Activated naive CD8-positive, alpha-beta T cell treated with anti-CD3 and anti-CD28 coated beads for 36 hours (primary cell): ENCODE data around the gene HOXA10. TPM values are rescaled to one million over a fixed set of nuclear protein-coding genes. Genes with fewer than 3 reads are reported as not detected.
A peak's percentile ranks its signal among the peaks of the same experiment; 100 is the strongest.

Experiments
- DNase-seq: peaks from one replicate; pipeline ENCODE4 v3.0.0; 2021
- H3K27ac Mint-ChIP-seq: one replicate; pipeline ENCODE4 v1.8.0; 2022; ENCODE audit warnings: mild to moderate bottlenecking, moderate library complexity, mixed read lengths
- H3K27me3 Mint-ChIP-seq: one replicate; pipeline ENCODE4 v1.8.0; 2022; ENCODE audit warnings: mild to moderate bottlenecking, mixed read lengths
- H3K36me3 Mint-ChIP-seq: one replicate; pipeline ENCODE4 v1.8.0; 2021; ENCODE audit warnings: mild to moderate bottlenecking, mixed read lengths
- H3K4me1 Mint-ChIP-seq: one replicate; pipeline ENCODE4 v1.8.0; 2021; ENCODE audit warnings: mixed read lengths
- H3K4me3 Mint-ChIP-seq: one replicate; pipeline ENCODE4 v1.8.0; 2022; ENCODE audit warnings: mild to moderate bottlenecking, moderate library complexity, mixed read lengths
- H3K9me3 Mint-ChIP-seq: one replicate; pipeline ENCODE4 v1.8.0; 2022; ENCODE audit warnings: mixed read lengths
- total RNA-seq, 2 experiments: library from RNA; stranded (reverse); gene quantifications; one replicate each; pipeline ENCODE4 v1.2.3, GENCODE V29; 2021

HOXA10 gene
- total RNA-seq, 2 experiments from 2014 or later, result not detected

DNA sequence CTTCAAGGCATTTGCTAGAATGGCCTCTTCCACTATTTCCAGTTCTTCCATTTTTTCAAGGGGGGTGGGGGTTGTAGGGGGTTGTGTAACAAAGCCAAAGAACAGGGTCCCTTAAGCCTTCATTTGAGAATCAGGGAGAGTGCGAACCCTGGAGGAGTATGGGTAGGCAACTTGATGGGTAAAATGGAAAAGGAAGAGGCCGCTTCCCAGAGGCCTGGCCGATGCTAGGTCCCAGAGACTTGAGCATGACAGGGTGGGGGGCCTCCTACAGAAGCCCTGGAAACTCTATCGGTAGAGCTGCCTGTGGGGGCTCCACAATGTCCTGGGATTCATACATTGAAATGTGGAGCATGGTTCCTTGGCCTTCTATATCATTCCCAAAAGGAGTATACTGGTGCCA, 34.9 kb upstream of the HOXA10 start:
- Mint-ChIP-seq H3K27me3 (peaks cover 100% of the 10 kb centered on the region), H3K4me1 (peaks cover 21% of the 10 kb centered on the region), H3K36me3 (peaks cover 3% of the 10 kb centered on the region), H3K4me3 (no peak overlapping the region), H3K9me3 (no peaks in the 10 kb centered on the region), H3K27ac (no peak overlapping the region)
- DNase-seq, result no peak

DNA sequence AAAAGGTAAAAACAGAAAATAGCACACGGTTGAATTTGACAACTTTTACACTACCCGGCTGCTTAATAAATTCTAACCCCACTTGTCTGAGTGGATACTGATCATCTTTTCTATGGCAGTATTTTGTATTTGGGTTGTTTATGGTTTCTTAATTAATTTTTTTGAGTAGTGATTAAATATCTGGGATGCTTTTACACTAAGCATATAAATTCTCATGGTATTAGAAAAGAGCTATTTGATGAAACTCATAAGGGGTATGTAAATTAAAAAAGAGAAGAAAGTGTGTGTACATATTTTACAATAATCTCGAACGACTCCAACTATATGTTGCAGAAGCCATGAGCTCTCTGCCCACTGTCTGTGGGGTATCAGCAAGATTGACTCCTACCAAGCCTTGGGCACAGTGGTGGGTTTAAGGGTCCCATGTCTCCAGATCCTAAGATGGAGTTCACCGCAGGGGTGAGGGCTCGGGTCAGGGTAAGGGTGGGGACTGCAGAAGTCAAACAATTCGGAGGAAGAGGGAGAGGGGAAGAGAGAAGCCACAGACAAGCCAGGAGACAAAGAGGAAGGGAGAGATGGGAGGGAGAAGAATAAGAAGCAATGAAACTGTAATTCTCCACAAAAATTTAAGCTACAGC, 33.3 kb upstream of the HOXA10 start:
- Mint-ChIP-seq H3K27ac (no peak overlapping the region), H3K36me3 (peaks cover 3% of the 10 kb centered on the region), H3K4me1 (peaks cover 18% of the 10 kb centered on the region), H3K27me3 (peaks cover 100% of the 10 kb centered on the region), H3K9me3 (no peaks in the 10 kb centered on the region), H3K4me3 (no peak overlapping the region)
- DNase-seq, result no peak

DNA sequence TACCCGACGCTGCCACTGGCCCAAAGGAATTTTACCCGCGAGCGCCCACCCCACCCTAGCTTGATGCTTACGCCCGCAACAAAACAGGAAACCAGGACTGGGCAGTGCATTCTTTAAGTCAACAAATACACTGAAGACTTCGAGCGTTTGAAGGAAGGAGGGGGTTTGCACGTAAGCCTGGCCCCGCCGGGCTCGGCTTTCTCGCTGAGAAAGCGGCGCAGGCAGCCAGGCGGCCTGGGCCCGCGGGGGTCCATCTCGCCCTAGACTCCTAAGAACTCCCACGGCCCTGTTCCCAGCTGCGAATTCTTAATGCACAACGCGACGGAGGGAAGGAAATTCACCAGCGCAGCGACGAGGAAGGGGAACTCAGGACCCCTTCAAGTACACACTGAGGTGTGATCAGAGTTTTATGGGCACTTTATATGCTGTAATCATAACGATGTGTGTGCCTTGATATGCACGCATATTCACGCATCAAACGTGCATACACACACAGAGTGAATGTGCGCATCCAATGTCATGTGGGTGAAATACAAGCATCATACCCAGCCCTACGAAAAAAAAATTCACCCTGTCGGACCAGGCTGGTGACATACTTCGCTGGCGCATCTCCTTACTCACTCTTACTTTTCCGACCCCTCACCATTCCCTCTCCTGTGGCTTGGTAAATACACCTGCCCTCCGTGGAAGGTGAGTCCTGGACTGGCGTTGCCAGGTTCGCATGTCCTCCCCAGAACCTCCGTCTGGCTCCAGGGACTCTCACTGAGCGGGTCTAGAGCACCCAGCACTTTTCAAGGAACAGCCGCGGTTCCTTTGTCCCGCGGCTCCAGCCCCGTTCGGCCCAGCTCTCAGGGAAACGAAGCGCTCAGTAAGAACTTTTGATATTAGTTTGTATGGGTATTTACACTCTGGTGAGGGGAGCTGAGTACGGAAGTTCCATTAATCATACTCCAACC, 31.5 kb upstream of the HOXA10 start:
- peaks cover 31% of the 10 kb centered on the region for H3K4me1 Mint-ChIP-seq
- no peak overlapping the region for H3K4me3 Mint-ChIP-seq
- no peak for DNase-seq
- no peak overlapping the region for H3K27ac Mint-ChIP-seq
- no peaks in the 10 kb centered on the region for H3K9me3 Mint-ChIP-seq
- peaks cover 3% of the 10 kb centered on the region for H3K36me3 Mint-ChIP-seq
- H3K27me3 Mint-ChIP-seq, result peaks cover 100% of the 10 kb centered on the region

DNA sequence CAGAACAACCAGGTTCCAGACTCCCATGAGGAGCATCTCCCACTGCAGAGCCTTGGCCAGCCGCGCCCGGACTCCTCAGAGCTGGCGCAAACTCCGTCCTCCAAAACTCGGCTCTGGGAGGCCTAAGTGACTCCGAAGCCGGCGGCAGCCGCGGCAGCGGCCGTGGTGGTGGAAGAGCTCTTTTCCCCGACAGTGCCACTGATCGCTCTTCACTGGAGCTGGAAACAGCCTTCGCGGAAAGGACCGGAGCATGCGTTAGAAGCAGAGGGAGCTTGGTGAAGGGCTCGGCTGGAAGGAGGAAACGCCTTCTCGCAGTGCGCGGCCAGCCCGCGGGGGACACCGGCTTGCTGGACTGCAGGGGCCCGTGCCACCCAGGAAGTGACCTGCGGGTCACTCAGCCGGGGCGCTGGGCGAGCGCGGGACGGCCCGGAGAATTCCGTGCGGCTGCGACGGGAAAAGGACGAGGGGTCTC, 30.8 kb upstream of the HOXA10 start:
- Mint-ChIP-seq H3K27me3 (peaks cover 99% of the 10 kb centered on the region), H3K36me3 (peaks cover 3% of the 10 kb centered on the region), H3K9me3 (no peaks in the 10 kb centered on the region), H3K4me3 (no peak overlapping the region), H3K27ac (no peak overlapping the region), H3K4me1 (peaks cover 29% of the 10 kb centered on the region)
- DNase-seq, result no peak

DNA sequence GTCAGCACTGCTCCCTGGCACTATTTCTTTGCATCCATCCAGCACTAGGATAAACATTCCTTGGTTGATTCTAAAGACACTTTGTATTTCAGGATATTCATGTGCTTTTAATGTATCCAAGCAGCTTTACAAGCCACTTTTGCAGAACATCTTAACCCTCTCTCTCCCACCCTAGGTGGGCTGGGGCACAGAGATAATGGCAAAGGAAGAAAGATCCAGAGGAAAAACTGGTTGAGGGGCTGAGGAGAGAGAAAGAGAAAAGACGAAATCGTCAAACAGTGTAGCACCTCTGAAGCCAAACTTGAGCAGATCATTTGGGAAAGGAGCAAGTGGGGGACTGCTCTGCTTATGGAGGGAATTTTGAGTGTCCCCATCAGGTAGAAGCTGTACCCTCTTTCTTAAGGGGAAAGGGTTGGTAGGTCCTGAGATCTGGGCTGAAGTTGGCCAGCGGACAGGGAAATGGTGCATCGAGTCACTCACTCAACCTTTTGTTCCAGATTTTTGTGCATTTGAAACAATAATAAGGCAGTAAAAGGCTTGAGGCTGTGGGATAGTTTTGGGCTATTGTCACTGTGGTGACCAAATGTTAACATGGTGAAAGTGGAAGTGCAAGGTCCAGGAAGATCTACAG, 30.0 kb upstream of the HOXA10 start:
- H3K4me1 Mint-ChIP-seq, result peaks cover 29% of the 10 kb centered on the region
- no peak overlapping the region for H3K4me3 Mint-ChIP-seq
- H3K27me3 Mint-ChIP-seq, result peaks cover 94% of the 10 kb centered on the region
- no peaks in the 10 kb centered on the region for H3K9me3 Mint-ChIP-seq
- H3K27ac Mint-ChIP-seq, result no peak overlapping the region
- no peak for DNase-seq
- peaks cover 3% of the 10 kb centered on the region for H3K36me3 Mint-ChIP-seq

DNA sequence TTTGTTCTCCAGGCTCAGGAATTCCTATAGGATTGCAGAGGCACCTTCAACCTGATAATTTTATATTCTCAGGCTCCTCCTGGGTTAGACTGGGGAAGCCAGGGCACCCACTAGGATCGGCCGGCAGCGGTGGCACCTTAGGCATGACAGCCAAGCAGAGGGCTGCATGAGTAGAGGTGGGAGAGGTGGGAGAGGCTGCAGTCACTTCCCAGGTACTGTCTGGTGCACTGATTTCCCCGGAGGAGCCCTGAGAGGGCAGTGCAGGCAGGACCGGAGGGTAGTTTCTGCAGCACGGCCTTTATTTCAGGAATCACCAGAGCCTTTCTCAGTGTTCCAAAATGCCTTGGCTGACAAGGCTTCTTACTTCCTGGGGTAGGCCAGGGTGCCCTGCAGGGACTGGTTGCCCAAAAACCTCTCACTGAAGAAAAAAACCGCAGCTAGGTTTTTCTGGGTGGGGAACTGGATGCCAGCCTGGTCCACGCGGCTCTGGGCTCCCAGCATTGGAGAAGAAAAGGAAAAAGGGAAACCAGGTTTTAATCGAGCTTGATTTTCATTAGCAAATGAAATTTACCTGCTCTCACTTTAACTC, 29.3 kb upstream of the HOXA10 start:
- no peaks in the 10 kb centered on the region for H3K9me3 Mint-ChIP-seq
- no peak for DNase-seq
- peaks cover 94% of the 10 kb centered on the region for H3K27me3 Mint-ChIP-seq
- H3K4me1 Mint-ChIP-seq, result peaks cover 29% of the 10 kb centered on the region
- peaks cover 3% of the 10 kb centered on the region for H3K36me3 Mint-ChIP-seq
- no peak overlapping the region for H3K27ac Mint-ChIP-seq
- H3K4me3 Mint-ChIP-seq, result no peak overlapping the region

DNA sequence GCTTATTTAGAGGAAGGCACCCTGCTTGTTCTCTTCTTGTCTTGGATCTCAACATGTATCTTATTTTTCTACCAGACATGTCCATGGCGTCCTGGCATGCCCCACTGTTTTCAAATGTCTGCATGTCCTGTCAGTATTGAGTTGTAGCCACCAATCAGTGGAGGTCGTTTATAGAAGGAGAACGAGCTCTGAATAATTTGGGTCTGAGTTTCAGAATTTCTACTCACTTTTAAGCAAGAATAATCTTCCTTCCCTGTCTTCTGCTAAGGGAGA, 28.7 kb upstream of the HOXA10 start:
- no peak overlapping the region for H3K27ac Mint-ChIP-seq
- H3K36me3 Mint-ChIP-seq, result peaks cover 3% of the 10 kb centered on the region
- H3K27me3 Mint-ChIP-seq, result peaks cover 94% of the 10 kb centered on the region
- no peak for DNase-seq
- H3K4me3 Mint-ChIP-seq, result no peak overlapping the region
- no peaks in the 10 kb centered on the region for H3K9me3 Mint-ChIP-seq
- H3K4me1 Mint-ChIP-seq, result peaks cover 33% of the 10 kb centered on the region

DNA sequence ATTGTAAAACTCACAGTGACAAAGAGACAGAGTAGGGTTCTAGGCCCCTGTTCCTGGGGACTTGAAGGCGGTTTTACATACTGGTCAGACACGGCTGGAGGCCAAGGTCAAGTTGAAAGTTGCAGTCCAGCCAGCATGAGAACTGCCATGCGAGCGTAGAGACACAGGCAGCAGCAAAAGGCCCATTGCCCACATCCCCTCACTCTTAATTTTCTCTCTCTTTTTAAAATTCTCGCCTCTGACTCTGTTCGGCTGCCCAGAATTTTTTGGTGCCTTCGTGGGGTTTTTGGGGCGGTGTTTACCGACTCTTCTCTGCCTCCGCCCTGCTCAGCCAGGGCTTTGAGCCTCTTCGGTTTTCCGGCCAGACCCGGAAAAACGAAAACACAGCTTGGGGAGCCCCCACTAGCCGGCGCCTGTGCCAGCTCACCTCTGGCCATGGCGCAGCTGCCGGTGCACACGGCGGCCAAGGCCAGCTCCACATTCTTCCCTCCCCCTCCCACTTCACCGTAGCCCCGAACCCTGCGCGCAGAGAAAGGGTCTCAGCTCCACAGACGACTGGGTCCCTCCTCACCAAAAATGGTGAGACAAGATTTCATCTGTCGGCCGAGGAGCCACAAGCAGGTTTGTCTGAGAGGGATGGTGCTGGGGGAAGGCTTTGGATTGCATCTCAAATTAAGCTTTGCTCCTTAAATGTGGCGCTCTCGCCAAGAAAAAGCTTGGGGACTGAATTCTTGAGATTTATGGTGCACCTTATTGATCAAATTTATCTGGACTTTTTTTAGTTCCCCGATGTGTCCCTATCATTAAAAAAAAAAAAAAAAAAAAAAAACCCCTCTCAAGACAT, 28.1 kb upstream of the HOXA10 start:
- Mint-ChIP-seq H3K27ac (no peak overlapping the region), H3K9me3 (no peaks in the 10 kb centered on the region), H3K4me1 (peaks cover 33% of the 10 kb centered on the region), H3K27me3 (peaks cover 94% of the 10 kb centered on the region), H3K4me3 (no peak overlapping the region), H3K36me3 (peaks cover 3% of the 10 kb centered on the region)
- DNase-seq, result no peak

DNA sequence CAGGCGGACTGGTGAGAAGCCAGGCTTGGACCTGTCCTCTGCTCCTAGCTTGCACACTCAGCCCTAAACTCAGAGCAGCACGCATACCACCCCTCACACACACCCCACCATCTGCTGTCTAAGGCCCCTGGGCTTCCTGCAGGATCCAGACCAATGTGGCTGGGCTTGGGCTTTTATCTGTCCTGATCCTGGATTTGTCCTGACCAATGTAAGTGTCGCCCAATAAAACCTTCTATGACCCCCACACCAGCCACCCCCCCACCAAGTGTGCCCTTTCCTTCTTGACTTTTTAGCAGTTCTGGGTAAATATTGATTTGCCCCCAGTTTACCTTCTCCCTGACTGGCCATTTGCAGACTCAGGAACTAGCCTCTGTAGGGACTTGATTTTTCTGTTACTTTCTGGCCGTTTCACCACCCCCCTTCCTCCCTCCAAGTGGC, 27.5 kb upstream of the HOXA10 start:
- H3K9me3 Mint-ChIP-seq, result no peaks in the 10 kb centered on the region
- H3K36me3 Mint-ChIP-seq, result peaks cover 3% of the 10 kb centered on the region
- no peak for DNase-seq
- no peak overlapping the region for H3K27ac Mint-ChIP-seq
- peaks cover 33% of the 10 kb centered on the region for H3K4me1 Mint-ChIP-seq
- no peak overlapping the region for H3K4me3 Mint-ChIP-seq
- H3K27me3 Mint-ChIP-seq, result peaks cover 94% of the 10 kb centered on the region

DNA sequence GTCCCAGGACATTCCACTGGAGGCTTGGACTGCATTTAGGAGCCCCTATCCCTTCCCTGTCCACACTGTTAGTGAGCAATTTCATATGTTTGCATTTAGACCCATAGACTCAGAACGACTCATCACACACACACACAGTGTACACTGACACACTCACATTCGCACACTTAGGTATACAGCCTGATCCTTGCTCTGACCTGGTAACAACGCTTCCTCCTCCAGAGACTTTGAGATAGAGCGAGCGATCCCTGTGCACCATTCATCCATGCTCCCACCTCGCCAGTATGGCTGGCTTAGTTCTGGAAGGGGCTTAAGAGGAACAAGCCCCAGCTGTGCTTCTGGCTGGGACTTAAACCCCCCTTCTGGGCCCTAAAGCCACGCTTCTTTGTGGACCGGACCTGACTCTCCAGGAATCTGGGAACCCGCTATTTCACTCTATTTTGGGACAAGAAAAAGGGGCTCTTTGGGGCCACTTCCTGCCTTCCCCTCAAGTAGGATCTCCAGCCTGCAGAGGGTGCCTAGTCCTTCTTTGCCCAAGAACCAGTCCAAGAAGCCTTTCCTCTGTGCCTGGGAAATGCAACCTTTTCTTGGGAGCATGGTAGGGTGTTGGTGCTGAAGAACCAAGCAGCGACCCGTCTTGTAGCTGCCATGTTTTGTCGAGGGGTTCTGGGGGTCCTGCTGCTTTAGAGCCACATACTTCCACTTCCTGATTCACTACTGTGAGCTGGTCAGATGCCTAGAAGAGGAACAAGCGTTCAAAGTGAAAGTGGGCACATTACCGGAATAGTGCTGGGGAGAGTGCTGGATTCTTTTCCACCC, 26.9 kb upstream of the HOXA10 start:
- Mint-ChIP-seq H3K9me3 (no peaks in the 10 kb centered on the region), H3K4me1 (peaks cover 33% of the 10 kb centered on the region), H3K36me3 (peaks cover 2% of the 10 kb centered on the region), H3K27me3 (peaks cover 93% of the 10 kb centered on the region), H3K27ac (no peak overlapping the region), H3K4me3 (no peak overlapping the region)
- DNase-seq, result no peak

DNA sequence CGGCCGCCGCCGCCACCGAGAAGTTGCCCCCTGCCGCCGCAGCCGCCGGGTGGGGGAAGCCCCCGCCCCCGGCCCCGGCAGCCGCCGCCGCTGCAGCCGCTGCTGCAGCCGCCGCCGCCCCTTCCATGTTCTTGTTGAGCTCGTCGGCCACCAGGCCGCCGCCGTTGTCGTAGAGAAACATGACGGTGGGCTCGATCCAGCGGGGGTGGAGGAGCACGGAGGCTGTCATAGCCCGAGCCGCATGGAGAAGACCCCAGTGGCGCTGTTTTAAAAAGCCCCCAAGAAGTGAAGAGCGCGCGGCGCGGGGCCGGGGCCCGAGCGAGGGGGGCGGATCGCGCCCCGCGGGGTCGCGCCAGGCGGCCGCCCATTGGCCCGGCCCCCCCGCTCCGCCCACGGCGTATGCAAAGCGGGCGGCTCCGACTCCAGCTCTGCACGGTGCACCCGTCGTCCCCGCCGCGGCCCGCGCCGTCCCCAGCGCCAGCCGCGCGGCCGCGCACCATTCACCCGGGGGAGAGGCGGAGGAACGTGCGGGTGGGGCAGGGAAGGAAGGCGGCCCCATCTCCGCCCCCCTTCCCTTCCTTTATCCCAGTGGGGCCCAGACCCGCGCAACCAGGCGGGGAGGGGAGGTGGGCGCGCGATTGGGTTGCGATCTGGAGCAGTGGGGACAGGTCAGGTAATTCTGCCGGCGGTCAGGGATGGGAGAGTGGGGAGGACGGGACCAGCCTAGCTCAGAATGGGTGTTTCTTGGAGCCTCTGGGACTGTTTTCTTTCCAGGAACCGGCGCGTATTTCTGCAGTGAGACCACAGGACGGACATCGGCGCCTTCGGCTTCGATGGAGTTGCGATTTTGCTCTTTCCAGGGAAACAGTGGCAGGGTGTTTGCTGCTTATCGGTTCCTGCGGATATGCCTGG, 26.0 kb upstream of the HOXA10 start, which contains the start of gene HOXA13:
HOXA13 (minus strand) TSS at position 243 of the 912 bp plus-strand sequence; CDS start at position 229, 14 bp downstream.
- peaks cover 91% of the 10 kb centered on the region for H3K27me3 Mint-ChIP-seq
- peak within 1 kb of the TSS; percentile 79 for H3K4me3 Mint-ChIP-seq
- peak; percentile 52 for DNase-seq
- H3K36me3 Mint-ChIP-seq, result no peaks in the 10 kb centered on the region
- H3K9me3 Mint-ChIP-seq, result no peaks in the 10 kb centered on the region
- no peak within 1 kb of the TSS for H3K27ac Mint-ChIP-seq
- peaks cover 28% of the 10 kb centered on the region for H3K4me1 Mint-ChIP-seq

DNA sequence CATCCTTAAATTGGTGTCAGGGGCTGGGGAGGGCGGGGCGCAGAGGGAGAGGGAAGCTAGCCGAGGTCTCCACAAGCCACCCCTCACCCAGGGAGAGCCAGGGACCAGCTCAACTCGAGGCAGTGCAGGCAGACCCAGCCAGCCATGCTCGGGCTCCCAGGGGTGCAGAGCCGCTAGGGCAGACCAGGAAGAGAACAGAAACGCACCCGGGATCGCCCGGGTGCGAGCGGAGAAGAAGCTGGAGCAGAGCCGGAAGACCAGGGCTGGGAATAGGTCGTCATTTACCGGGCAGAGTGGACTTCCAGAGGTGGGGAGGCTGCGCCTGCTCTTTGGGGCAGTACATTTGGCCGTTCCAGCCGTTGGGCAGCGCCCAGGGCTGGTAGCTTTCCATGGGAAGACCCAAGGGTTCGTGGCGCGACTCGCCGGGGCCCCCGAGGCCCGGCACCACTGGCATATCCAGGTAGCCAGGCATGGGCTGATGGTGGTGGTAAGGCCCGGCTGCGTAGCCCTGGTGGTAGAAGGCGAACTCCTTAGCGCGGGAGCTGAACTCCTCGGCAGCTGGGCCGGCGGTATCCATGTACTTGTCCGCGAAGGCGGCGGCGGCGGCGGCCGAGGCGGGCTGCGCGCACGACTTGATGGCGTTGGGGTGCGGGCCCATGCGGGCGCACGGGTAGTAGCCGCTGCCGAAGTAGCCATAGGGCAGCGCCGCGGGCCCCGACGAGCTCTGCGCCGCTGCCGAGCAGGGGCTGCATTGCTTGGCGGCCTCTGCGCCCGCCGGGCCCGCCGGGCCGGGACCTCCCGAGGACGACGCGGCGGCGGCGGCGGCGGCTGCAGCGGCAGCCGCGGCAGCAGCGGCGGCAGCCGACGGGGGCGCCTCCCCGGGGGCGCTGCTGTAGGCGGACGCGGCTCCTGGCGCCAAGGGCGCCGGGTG, 25.0 kb upstream of the HOXA10 start:
- peaks cover 26% of the 10 kb centered on the region for H3K4me1 Mint-ChIP-seq
- H3K4me3 Mint-ChIP-seq, result peak overlapping the region; percentile 45
- H3K36me3 Mint-ChIP-seq, result no peaks in the 10 kb centered on the region
- no peak for DNase-seq
- H3K27me3 Mint-ChIP-seq, result peaks cover 91% of the 10 kb centered on the region
- H3K9me3 Mint-ChIP-seq, result no peaks in the 10 kb centered on the region
- no peak overlapping the region for H3K27ac Mint-ChIP-seq
